PC-9 (cell line): ENCODE results near the gene DHX16.

Source experiments
- EZH2 ChIP-seq: fragments of 200-600 bp; sonication (generic); IDR thresholded peaks from 2 replicates; pipeline ENCODE4 v1.8.0; 2017; ENCODE audit warnings: antibody characterized with exemption, low read depth
- TF ChIP-seq, protein P1 (sequence below): fragments of 200-600 bp; sonication (generic); conservative IDR thresholded peaks from 2 replicates; pipeline ENCODE4 v1.6.1; 2017; ENCODE audit warnings: mixed run types, antibody characterized with exemption, mild to moderate bottlenecking, moderate library complexity

DNA sequence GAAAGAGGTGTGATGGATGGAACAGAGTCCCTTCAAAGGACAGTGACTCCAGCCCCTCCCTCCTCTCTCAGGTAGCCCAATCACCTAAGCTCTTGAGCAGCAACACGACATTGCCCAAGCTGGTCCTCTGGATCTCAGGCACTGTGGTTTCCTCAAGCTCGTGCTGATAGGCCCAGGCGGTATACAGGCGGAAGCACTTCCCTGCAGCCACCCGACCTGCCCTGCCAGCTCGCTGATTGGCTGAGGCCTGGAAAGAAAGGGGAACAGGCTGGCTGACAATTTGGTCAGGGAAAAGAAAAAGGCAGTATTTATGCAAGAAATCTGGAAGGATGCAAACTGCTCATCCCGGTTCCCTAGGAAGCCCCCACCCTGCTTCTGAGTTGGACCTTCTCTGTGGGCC lies 16.3 kb downstream of the DHX16 start:
- TF ChIP-seq, protein P1, sequence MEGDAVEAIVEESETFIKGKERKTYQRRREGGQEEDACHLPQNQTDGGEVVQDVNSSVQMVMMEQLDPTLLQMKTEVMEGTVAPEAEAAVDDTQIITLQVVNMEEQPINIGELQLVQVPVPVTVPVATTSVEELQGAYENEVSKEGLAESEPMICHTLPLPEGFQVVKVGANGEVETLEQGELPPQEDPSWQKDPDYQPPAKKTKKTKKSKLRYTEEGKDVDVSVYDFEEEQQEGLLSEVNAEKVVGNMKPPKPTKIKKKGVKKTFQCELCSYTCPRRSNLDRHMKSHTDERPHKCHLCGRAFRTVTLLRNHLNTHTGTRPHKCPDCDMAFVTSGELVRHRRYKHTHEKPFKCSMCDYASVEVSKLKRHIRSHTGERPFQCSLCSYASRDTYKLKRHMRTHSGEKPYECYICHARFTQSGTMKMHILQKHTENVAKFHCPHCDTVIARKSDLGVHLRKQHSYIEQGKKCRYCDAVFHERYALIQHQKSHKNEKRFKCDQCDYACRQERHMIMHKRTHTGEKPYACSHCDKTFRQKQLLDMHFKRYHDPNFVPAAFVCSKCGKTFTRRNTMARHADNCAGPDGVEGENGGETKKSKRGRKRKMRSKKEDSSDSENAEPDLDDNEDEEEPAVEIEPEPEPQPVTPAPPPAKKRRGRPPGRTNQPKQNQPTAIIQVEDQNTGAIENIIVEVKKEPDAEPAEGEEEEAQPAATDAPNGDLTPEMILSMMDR: no peak
- no peak for TF ChIP-seq EZH2
